Endothelial cell of umbilical vein (primary cell): Measurements from ENCODE around the gene MOK. TPM values are rescaled to one million over a fixed set of nuclear protein-coding genes. Genes with fewer than 3 reads are reported as not detected.

Experiments
- BruUV-seq: library from RNA; stranded (reverse); fragments of 400-500 nt; replicated peaks from 2 replicates; lab custom pipeline; 2021; lab: Mats Ljungman, UMichigan
- CTCF ChIA-PET: fragments of 300-600, 350-600 bp; sonication (Branson Sonifier 250); formaldehyde crosslinking; loops from one replicate; lab custom pipeline; 2021; ENCODE audit warnings: antibody characterized with exemption, inconsistent platforms; lab: Charles Lee
- POLR2A ChIA-PET: fragments of 300-600, 350-600 bp; sonication (Branson Sonifier 250); formaldehyde crosslinking; loops from one replicate; lab custom pipeline; 2021; ENCODE audit warnings: antibody characterized with exemption, inconsistent platforms; lab: Charles Lee
- DNase-seq: peaks from one replicate; pipeline ENCODE4 v3.0.0-alpha.2; 2011; ENCODE audit warnings: low read depth, low spot score
- FAIRE-seq: peaks from 2 replicates; lab custom pipeline; 2011; peaks lifted over from hg19 to GRCh38; lab: Jason Lieb, UNC
- H2AFZ ChIP-seq: 2 replicates; pipeline ENCODE4 v1.6.0; 2012; ENCODE audit warnings: low read depth, low read length, control low read depth, inconsistent platforms
- H3K27ac ChIP-seq: 2 replicates; pipeline ENCODE4 v1.5.1; 2011; ENCODE audit warnings: low read depth, mild to moderate bottlenecking, control low read depth, low read length, moderate library complexity; ENCODE audit not compliant: insufficient read depth
- H3K27me3 ChIP-seq, 2 experiments: 2 replicates each; pipeline versions ENCODE4 v1.6.0 to v1.6.1; 2011; ENCODE audit warnings: low read length in 2 of 2, mixed read lengths in 1 of 2; ENCODE audit not compliant: control insufficient read depth in 2 of 2, insufficient read depth in 2 of 2
- H3K36me3 ChIP-seq, 2 experiments: 2 replicates in 1 of 2; 3 replicates in 1 of 2; pipeline ENCODE4 v1.5.1; 2011; ENCODE audit warnings: low read length in 2 of 2, mild to moderate bottlenecking in 1 of 2, moderate library complexity in 1 of 2; ENCODE audit not compliant: control insufficient read depth in 2 of 2, insufficient read depth in 2 of 2; ENCODE audit errors: extremely low read depth in 1 of 2
- H3K4me1 ChIP-seq: 3 replicates; pipeline ENCODE4 v1.5.1; 2011; ENCODE audit warnings: mild to moderate bottlenecking, low read length; ENCODE audit not compliant: control insufficient read depth, insufficient read depth; ENCODE audit errors: extremely low read depth
- H3K4me2 ChIP-seq: 2 replicates; pipeline ENCODE4 v1.6.1; 2011; ENCODE audit warnings: low read length, control low read depth, mixed read lengths; ENCODE audit not compliant: insufficient read depth
- H3K4me3 ChIP-seq, 3 experiments: fragments of 200-600 bp in 1 of 3; sonication (generic), shearing (Covaris generic) in 1 of 3; replicated peaks in 1 of 3; 2 replicates each; pipeline ENCODE4 v1.5.1; 2011 to 2016; ENCODE audit warnings: control low read depth in 3 of 3, low read length in 3 of 3, mild to moderate bottlenecking in 2 of 3, inconsistent platforms in 1 of 3, low read depth in 1 of 3, moderate library complexity in 1 of 3; ENCODE audit not compliant: insufficient read depth in 1 of 3
- H3K79me2 ChIP-seq: 2 replicates; pipeline ENCODE4 v1.6.0; 2012; ENCODE audit warnings: low read length, inconsistent platforms; ENCODE audit not compliant: control insufficient read depth, insufficient read depth
- H3K9ac ChIP-seq: replicated peaks from 2 replicates; pipeline ENCODE3; 2011; ENCODE audit warnings: low read length, control low read depth; ENCODE audit not compliant: insufficient read depth; ENCODE audit errors: extremely low read depth
- H3K9me1 ChIP-seq: replicated peaks from 3 replicates; pipeline ENCODE4 v1.6.0; 2011; ENCODE audit warnings: mild to moderate bottlenecking, low read length; ENCODE audit not compliant: control insufficient read depth, insufficient read depth; ENCODE audit errors: extremely low read depth
- H3K9me3 ChIP-seq: replicated peaks from 2 replicates; pipeline ENCODE4 v1.5.1; 2012; ENCODE audit warnings: low read length, inconsistent platforms; ENCODE audit not compliant: control insufficient read depth, insufficient read depth
- H4K20me1 ChIP-seq: replicated peaks from 2 replicates; pipeline ENCODE3; 2011; ENCODE audit warnings: mild to moderate bottlenecking, low read length; ENCODE audit not compliant: control insufficient read depth, insufficient read depth; ENCODE audit errors: extremely low read depth
- CTCF ChIP-seq, 2 donors: IDR thresholded peaks; 1 replicate in 1 of 2; 2 replicates in 1 of 2; pipeline ENCODE4 v1.5.1; 2011; ENCODE audit warnings: low read length in 2 of 2, mild to moderate bottlenecking in 2 of 2, moderate library complexity in 2 of 2, control low read depth in 1 of 2, inconsistent platforms in 1 of 2, low read depth in 1 of 2; ENCODE audit not compliant: insufficient read depth in 1 of 2; ENCODE audit errors: extremely low read depth in 1 of 2
- EZH2 ChIP-seq: IDR thresholded peaks from 2 replicates; pipeline ENCODE4 v1.6.1; 2012; ENCODE audit warnings: borderline replicate concordance, low read depth, mild to moderate bottlenecking, moderate library complexity, low read length, inconsistent platforms; ENCODE audit not compliant: severe bottlenecking
- FOS ChIP-seq: IDR thresholded peaks from 2 replicates; pipeline ENCODE4 v1.6.1; 2011; ENCODE audit warnings: mild to moderate bottlenecking, low read length, moderate library complexity, borderline replicate concordance; ENCODE audit not compliant: insufficient read depth
- GATA2 ChIP-seq: IDR thresholded peaks from 2 replicates; pipeline ENCODE4 v1.7.0; 2011; ENCODE audit warnings: low read depth, mild to moderate bottlenecking, moderate library complexity, mixed read lengths, low read length; ENCODE audit not compliant: insufficient read length, insufficient read depth
- JUN ChIP-seq: IDR thresholded peaks from 2 replicates; pipeline ENCODE4 v1.6.1; 2011; ENCODE audit warnings: borderline replicate concordance, low read depth; ENCODE audit not compliant: insufficient read length, insufficient read depth
- MYC ChIP-seq: IDR thresholded peaks from one replicate; pipeline ENCODE4 v1.6.1; 2011; ENCODE audit warnings: mild to moderate bottlenecking, low read depth, low read length
- POLR2A ChIP-seq: IDR thresholded peaks from 2 replicates; pipeline ENCODE4 v1.6.1; 2012; ENCODE audit warnings: low read depth, mild to moderate bottlenecking, control low read depth, low read length
- POLR2AphosphoS5 ChIP-seq: IDR thresholded peaks from 2 replicates; pipeline ENCODE4 v1.6.1; 2012; ENCODE audit warnings: low read depth, mild to moderate bottlenecking, control low read depth, low read length, moderate library complexity; ENCODE audit not compliant: insufficient read depth
- dilution Hi-C: fragments of 300-500 bp; cut with MboI; formaldehyde crosslinking; loops from one replicate; pipeline ENCODE4 v1.15.0; 2019; ENCODE audit warnings: low sequenced_read_pairs; ENCODE audit not compliant: extremely low pct_ligation_motif_present
- intact Hi-C: fragments of 100-400 bp; cut with micrococcal nuclease; formaldehyde crosslinking; loops from one replicate; pipeline ENCODE4 v1.10.0; 2022
- polyA plus RNA-seq, 4 experiments: library from polyadenylated mRNA; depleted of rRNA in 3 of 4; stranded (reverse) in 3 of 4; unstranded in 1 of 4; fragments of >200 nt; gene quantifications; 2 replicates each; pipeline versions ENCODE4 v1.2.1 to v1.2.3, GENCODE V29; 2011 to 2012; ENCODE audit warnings: missing spikeins in 1 of 4
- total RNA-seq: library from RNA; stranded (reverse); gene quantifications from 2 replicates; pipeline ENCODE4 v1.2.3, GENCODE V29; 2021
- TF ChIP-seq, protein P1 (sequence below): IDR thresholded peaks from 2 replicates; pipeline ENCODE4 v1.6.1; 2011; ENCODE audit not compliant: insufficient read depth, insufficient read length

Gene MOK
- total and polyA plus RNA-seq, 2 donors (not counting 3 experiments of a cell fraction or from before 2014, with no cell fraction given): 6.1 to 8.6 TPM

GRCh38 chr14:102238766-102239165 lies 66.2 kb downstream of the MOK start:
- intact Hi-C loops (loop anchor here (10.0 kb wide), 1 partner anchor 276 kb away; no protein-coding TSS in a partner anchor), dilution Hi-C loops (no loop called here)
- Histone ChIP-seq H3K4me2 (no peak overlapping the region), H3K36me3 (no peaks in the 10 kb centered on the region), H4K20me1 (no peaks in the 10 kb centered on the region), H3K27ac (no peak overlapping the region), H2AFZ (no peak overlapping the region), H3K9me3 (no peaks in the 10 kb centered on the region), H3K4me3 (no peak overlapping the region), H3K9ac (no peak overlapping the region), H3K4me1 (peaks cover 3% of the 10 kb centered on the region), H3K79me2 (no peaks in the 10 kb centered on the region), H3K27me3 (no peaks in the 10 kb centered on the region), H3K9me1 (no peaks in the 10 kb centered on the region)
- DNase-seq (no peak), FAIRE-seq (no peak)
- ChIA-PET POLR2A (no interaction called here), CTCF (interaction anchor here (4.1 kb wide), 1 partner anchor 75 kb away, joined by 32 read pairs; no protein-coding TSS in a partner anchor)
- TF ChIP-seq JUN (no peak), CTCF (IDR thresholded peaks at IDR 0.05; ENCODE audit: extremely low read depth in 1 of 2, insufficient read depth in 1 of 2, low read depth in 1 of 2, low read length in 2 of 2) (no peak), GATA2 (no peak), MYC (no peak), POLR2A (no peak), EZH2 (no peak), FOS (no peak), POLR2AphosphoS5 (no peak)
- TF ChIP-seq, protein P1, sequence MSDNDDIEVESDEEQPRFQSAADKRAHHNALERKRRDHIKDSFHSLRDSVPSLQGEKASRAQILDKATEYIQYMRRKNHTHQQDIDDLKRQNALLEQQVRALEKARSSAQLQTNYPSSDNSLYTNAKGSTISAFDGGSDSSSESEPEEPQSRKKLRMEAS: no peak
- no TSS peak for BruUV-seq
